Right cardiac atrium (tissue), 5 donors: Measurements from ENCODE around the gene CLCA2. TPM values are rescaled to one million over a fixed set of nuclear protein-coding genes. Genes with fewer than 3 reads are reported as not detected.
"Not testable (repeated sequence)": the region's sequence is repeated elsewhere in the genome, so short reads cannot be mapped to it uniquely, and the experiment has no call there.

Experiments
- ATAC-seq, 2 donors: fragments of 200-7000 bp; cut with Tn5 transposase; one replicate each; pipeline versions ENCODE4 v1.8.0 to v1.9.1; 2020; ENCODE audit warnings: moderate library complexity in 2 of 2, mild to moderate bottlenecking in 1 of 2
- DNase-seq, 3 donors: peaks; one replicate each; pipeline ENCODE4 v3.0.0-alpha.2; 2020
- H3K27ac ChIP-seq: one replicate; pipeline ENCODE4 v1.5.1; 2013; ENCODE audit warnings: mild to moderate bottlenecking, low read length, control low read depth, moderate library complexity
- H3K27me3 ChIP-seq: one replicate; pipeline ENCODE4 v1.6.1; 2013; ENCODE audit not compliant: control insufficient read depth, insufficient read depth
- H3K4me1 ChIP-seq: one replicate; pipeline ENCODE4 v1.6.1; 2013; ENCODE audit warnings: low read length; ENCODE audit not compliant: control insufficient read depth, insufficient read depth
- H3K4me3 ChIP-seq: one replicate; pipeline ENCODE4 v1.5.1; 2013; ENCODE audit warnings: low read length, control low read depth
- H3K9me3 ChIP-seq: one replicate; pipeline ENCODE4 v1.6.1; 2013; ENCODE audit warnings: low read length; ENCODE audit not compliant: control insufficient read depth
- WGBS: extraction: QIAGEN DNeasy Blood & Tissue Kit; methylation state at CpG from one replicate; pipeline ENCODE4 v1.1.7; 2013; 5-methylcytosine and 5-hydroxymethylcytosine counted together
- intact Hi-C, 4 donors: fragments of 100-400 bp; cut with DNase I; formaldehyde crosslinking; loops; one replicate each; pipeline versions ENCODE4 v1.11.0 to v1.14.0; 2022 to 2023
- polyA plus RNA-seq: library from polyadenylated mRNA; stranded (reverse); fragments of 200-250 nt; gene quantifications from one replicate; pipeline ENCODE4 v1.2.3, GENCODE V29; 2013
- total RNA-seq, 4 donors: library from RNA; stranded (reverse); fragmentation: NEBNext Ultra II Directional; extraction: Animal tissue kit (Norgen Biotek cat#: 25700); gene quantifications; one replicate each; pipeline ENCODE4 v1.2.1, GENCODE V29; 2021
- donor health status: healthy with polysubstance abuse.
- donor health status: DM: no; HTN: yes; CAD: no.
- donor health status: DM: no; HTN: no; CAD: no.
- donor health status: DM: no; HTN: yes; CAD: no; lungs with severe emphysema.
- donor health status: DM: yes; HTN: yes; CAD: no.

The CLCA2 gene
- total and polyA plus RNA-seq, 5 donors, result not detected

- intact Hi-C loops, result loop anchor here in 3 of 4 donors (5.0 to 10.0 kb wide), 3 partner anchors 87 to 120 kb away; no protein-coding TSS in a partner anchor
- not testable (repeated sequence) for H3K9me3 ChIP-seq, H3K4me1 ChIP-seq, H3K27ac ChIP-seq, H3K27me3 ChIP-seq
- ATAC-seq, result peak in 1 of 2 donors; percentile 67
- peak; percentile 30 to 65 (median 41) for DNase-seq
- 37% methylated on average over 16 of the region's 16 CpGs for WGBS
- peak overlapping the region; percentile 72 for H3K4me3 ChIP-seq
Measured at GRCh38 chr1:86502125-86502646, 78.2 kb downstream of the CLCA2 start.

GRCh38 chr1:86502721-86503405 lies 78.9 kb downstream of the CLCA2 start:
- no peaks in the 10 kb centered on the region for H3K27me3 ChIP-seq
- WGBS, result 17% methylated on average over 18 of the region's 18 CpGs
- DNase-seq (peak in 2 of 3 donors; percentile 16 to 52), ATAC-seq (peak; percentile 29 to 69)
- intact Hi-C loops, result loop anchor here in 3 of 4 donors (5.0 to 10.0 kb wide), 3 partner anchors 88 to 121 kb away; no protein-coding TSS in a partner anchor
- no peaks in the 10 kb centered on the region for H3K4me1 ChIP-seq
- H3K27ac ChIP-seq, result peak overlapping the region; percentile 32
- H3K4me3 ChIP-seq, result peak overlapping the region; percentile 72
- no peaks in the 10 kb centered on the region for H3K9me3 ChIP-seq

- Histone ChIP-seq H3K4me3 (peak overlapping the region; percentile 72), H3K27me3 (no peaks in the 10 kb centered on the region), H3K4me1 (no peaks in the 10 kb centered on the region), H3K27ac (peak overlapping the region; percentile 32), H3K9me3 (no peaks in the 10 kb centered on the region)
- peak; percentile 61 to 83 (median 82) for DNase-seq
- peak; percentile 64 to 72 for ATAC-seq
- intact Hi-C loops, result loop anchor here in 3 of 4 donors (5.0 to 10.0 kb wide), 3 partner anchors 89 to 121 kb away; no protein-coding TSS in a partner anchor
- WGBS, result 16% methylated on average over 18 of the region's 18 CpGs
Measured at GRCh38 chr1:86503406-86504136, 79.6 kb downstream of the CLCA2 start.

DNA sequence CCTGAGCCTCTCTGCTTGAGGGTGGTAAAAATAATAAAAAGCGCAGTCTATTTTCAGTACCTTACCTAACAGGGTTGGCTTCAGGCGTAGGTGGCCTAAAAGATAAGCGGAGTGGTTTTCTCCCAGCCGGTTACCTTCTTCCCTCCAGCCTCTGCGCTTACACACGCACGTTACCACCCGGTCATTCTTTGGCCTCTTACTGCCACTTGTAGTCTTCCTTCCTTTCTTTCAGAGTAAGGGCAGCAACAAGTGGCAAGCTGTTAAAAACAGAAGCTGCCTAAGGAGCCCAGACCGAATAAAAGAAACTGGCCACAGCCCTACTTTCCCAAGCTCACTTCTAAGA lies 80.1 kb downstream of the CLCA2 start:
- ATAC-seq, result peak; percentile 43 to 69
- H3K4me1 ChIP-seq, result no peaks in the 10 kb centered on the region
- peak in 1 of 3 donors; percentile 26 for DNase-seq
- peak overlapping the region; percentile 72 for H3K4me3 ChIP-seq
- no peaks in the 10 kb centered on the region for H3K27me3 ChIP-seq
- no peaks in the 10 kb centered on the region for H3K9me3 ChIP-seq
- intact Hi-C loops, result loop anchor here in 3 of 4 donors (5.0 to 10.0 kb wide), 3 partner anchors 89 to 122 kb away; no protein-coding TSS in a partner anchor
- H3K27ac ChIP-seq, result peak overlapping the region; percentile 32
- WGBS, result 30% methylated on average over 9 of the region's 9 CpGs

- Histone ChIP-seq H3K4me1 (no peaks in the 10 kb centered on the region), H3K27ac (no peak overlapping the region), H3K27me3 (no peaks in the 10 kb centered on the region), H3K4me3 (no peak overlapping the region), H3K9me3 (no peaks in the 10 kb centered on the region)
- ATAC-seq (no peak), DNase-seq (no peak)
- 60% methylated on average over 9 of the region's 9 CpGs for WGBS
- intact Hi-C loops, result loop anchor here in 3 of 4 donors (5.0 to 10.0 kb wide), 3 partner anchors 90 to 123 kb away; no protein-coding TSS in a partner anchor
Measured at GRCh38 chr1:86504895-86505563, 81.1 kb downstream of the CLCA2 start.

DNA sequence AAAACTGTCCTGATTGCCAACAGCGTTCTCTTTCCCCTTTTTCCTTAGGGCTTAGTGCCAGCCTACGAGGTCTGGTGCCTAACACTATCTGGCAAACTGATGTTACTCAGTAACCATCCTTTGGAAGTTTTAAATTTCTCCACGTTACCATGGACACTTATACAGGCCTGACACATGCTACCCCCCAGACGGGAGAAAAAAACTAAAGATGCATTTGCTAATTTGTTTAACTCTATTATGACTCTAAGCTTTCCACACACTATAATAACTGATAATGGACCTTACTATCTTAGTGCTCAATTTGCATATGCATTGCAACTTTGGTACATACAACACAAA lies 81.6 kb downstream of the CLCA2 start:
- H3K4me3 ChIP-seq, result no peak overlapping the region
- DNase-seq (no peak), ATAC-seq (no peak)
- intact Hi-C loops, result loop anchor here in 2 of 4 donors (10.0 kb wide), 2 partner anchors 91 to 121 kb away; no protein-coding TSS in a partner anchor
- no peaks in the 10 kb centered on the region for H3K4me1 ChIP-seq
- H3K9me3 ChIP-seq, result no peaks in the 10 kb centered on the region
- H3K27ac ChIP-seq, result no peak overlapping the region
- H3K27me3 ChIP-seq, result no peaks in the 10 kb centered on the region
- WGBS, result 42% methylated on average over 4 of the region's 4 CpGs

Other genes with a start within 250 kb of the CLCA2 start
- gene ODF2L, start 27.8 kb upstream of the CLCA2 start, total RNA-seq, result 10 to 100 TPM in 3 of 4 donors, 1 to 10 TPM in 1; 9.9 to 17.1 (median 12.4) TPM
- gene ODF2L, start 27.8 kb upstream of the CLCA2 start, polyA plus RNA-seq, result 12.8 TPM
- gene CLCA1, start 44.8 kb downstream of the CLCA2 start, total RNA-seq, result not detected
- gene CLCA1, start 44.8 kb downstream of the CLCA2 start, polyA plus RNA-seq, result not detected
- gene CLCA4, start 122.9 kb downstream of the CLCA2 start, total RNA-seq, result under 1 TPM in 1 of 4 donors, not detected in 3; 0.11 TPM
- 0.07 TPM for gene CLCA4, start 122.9 kb downstream of the CLCA2 start, polyA plus RNA-seq